ENCODE results near the gene PRH1. TPM values are rescaled to one million over a fixed set of nuclear protein-coding genes. Genes with fewer than 3 reads are reported as not detected.

Gene PRH1
- total and polyA plus RNA-seq, 2 of the 8 experiments (the other 6 are each of a cell fraction or from before 2014, with no cell fraction given) = 4.5 to 6.5 TPM

GRCh38 chr12:10873378-10873777 is 10.7 kb downstream of the PRH1 start:
- no peak overlapping the region for H3K27ac ChIP-seq (ENCODE audit: low read depth, low read length)
- H3K23me2 ChIP-seq (ENCODE audit: low read depth, low read length) = no peaks in the 10 kb centered on the region
- H3K56ac ChIP-seq (replicated peaks; ENCODE audit: insufficient read length, low read depth, low read length) = no peak overlapping the region
- no peaks in the 10 kb centered on the region for H3K36me3 ChIP-seq (ENCODE audit: control insufficient read depth in 2 of 4, insufficient read depth in 4 of 4, low read length in 3 of 4)
- no peaks in the 10 kb centered on the region; a peak in 1 of 4 replicates for H3K9me3 ChIP-seq (ENCODE audit: insufficient read depth in 2 of 2, low read depth in 1 of 2, low read length in 1 of 2)
- 86% methylated on average over 2 of the region's 2 CpGs; no CpG with 5 or more reads in 1 of the 2 experiments for WGBS, 2 experiments (ENCODE audit: extremely low coverage in 1 of 2, insufficient coverage in 1 of 2, insufficient read length in 1 of 2, insufficient replicate concordance in 2 of 2, low coverage in 1 of 2, low lambda C conversion rate in 2 of 2, missing lambda C conversion rate in 1 of 2)
- H3K4ac ChIP-seq (replicated peaks; ENCODE audit: insufficient read length, low read depth, low read length) = no peak overlapping the region
- DNase-seq (ENCODE audit: low read depth in 1 of 2, low spot score in 2 of 2) = no peak
- H2AK5ac ChIP-seq (ENCODE audit: low read depth, low read length) = no peak overlapping the region
- no peak overlapping the region for H2BK12ac ChIP-seq (ENCODE audit: low read depth, low read length)
- H2AFZ ChIP-seq (ENCODE audit: low read length) = no peak overlapping the region
- H3K4me2 ChIP-seq (ENCODE audit: insufficient read depth in 1 of 2, low read depth in 2 of 2, low read length in 2 of 2) = no peak overlapping the region
- H4K5ac ChIP-seq (ENCODE audit: insufficient read length, low read depth, low read length) = no peak overlapping the region
- H3K79me2 ChIP-seq (ENCODE audit: control insufficient read depth in 1 of 2, insufficient read depth in 2 of 2, low read length in 2 of 2) = no peaks in the 10 kb centered on the region
- ChIA-PET CTCF (ENCODE audit: partially characterized antibody) (interaction anchor here (1.4 kb wide), 1 partner anchor 63 kb away, joined by 3 read pairs; no protein-coding TSS in a partner anchor), POLR2A (ENCODE audit: partially characterized antibody) (no interaction called here)
- H3K23ac ChIP-seq (ENCODE audit: insufficient read length) = no peak overlapping the region
- no peak overlapping the region for H3K4me3 ChIP-seq (ENCODE audit: extremely low read depth in 1 of 4, insufficient read depth in 2 of 4, low read depth in 3 of 4, low read length in 4 of 4)
- FAIRE-seq = peak; percentile 32
- no peak overlapping the region for H3K14ac ChIP-seq (ENCODE audit: insufficient read length)
- H3K79me1 ChIP-seq (ENCODE audit: low read depth, low read length) = no peaks in the 10 kb centered on the region
- H3K4me1 ChIP-seq (replicated peaks in 1 of 4; ENCODE audit: control insufficient read depth in 3 of 4, insufficient read depth in 4 of 4, low read length in 3 of 4) = no peaks in the 10 kb centered on the region
- no peak overlapping the region for H2BK20ac ChIP-seq (ENCODE audit: low read length)
- H2BK15ac ChIP-seq (ENCODE audit: low read length) = no peak overlapping the region
- no peak overlapping the region for H3K18ac ChIP-seq (ENCODE audit: extremely low read depth, low read length)
- H2BK5ac ChIP-seq (ENCODE audit: low read depth, low read length) = no peak overlapping the region
- no peak overlapping the region for H3K9ac ChIP-seq (replicated peaks in 1 of 4; ENCODE audit: extremely low read depth in 1 of 4, low read depth in 3 of 4, low read length in 3 of 4)
- H4K91ac ChIP-seq (replicated peaks; ENCODE audit: insufficient read length, low read length) = no peak overlapping the region
- H4K20me1 ChIP-seq (replicated peaks in 1 of 2; ENCODE audit: control insufficient read depth in 1 of 2, insufficient read depth in 2 of 2, low read length in 2 of 2) = peaks cover 0 to 2% of the 10 kb centered on the region in 2 experiments
- H3K27me3 ChIP-seq (replicated peaks in 1 of 4; ENCODE audit: control insufficient read depth in 3 of 4, extremely low read depth in 1 of 4, insufficient read depth in 3 of 4, low read length in 3 of 4) = no peaks in the 10 kb centered on the region
- H4K8ac ChIP-seq (ENCODE audit: extremely low read depth, insufficient read depth, low read length) = no peak overlapping the region
- H2BK120ac ChIP-seq (replicated peaks; ENCODE audit: low read depth, low read length) = no peak overlapping the region
- TF ChIP-seq CHD1 (IDR thresholded peaks at IDR 0.05; ENCODE audit: low read depth, low read length) (no peak), CHD2 (IDR thresholded peaks at IDR 0.05; ENCODE audit: low read length) (no peak), TAF7 (optimal IDR thresholded peaks at IDR 0.05; ENCODE audit: borderline replicate concordance, low read depth, low read length) (no peak), SIX5 (IDR thresholded peaks at IDR 0.05; ENCODE audit: low read depth, low read length) (no peak), MAX (IDR thresholded peaks at IDR 0.05) (no peak), CTCF (IDR thresholded peaks at IDR 0.05; ENCODE audit: control extremely low read depth in 1 of 3, insufficient read depth in 1 of 3, low read depth in 1 of 3, low read length in 3 of 3) (no peak), SP2 (IDR thresholded peaks at IDR 0.05; ENCODE audit: low read length) (no peak), SIRT6 (IDR thresholded peaks at IDR 0.05; ENCODE audit: low read length) (no peak), CBX5 (IDR thresholded peaks at IDR 0.05; ENCODE audit: low read depth, low read length) (no peak), POLR2A (IDR thresholded peaks at IDR 0.05; ENCODE audit: control extremely low read depth in 1 of 2, low read depth in 2 of 2, low read length in 2 of 2) (no peak), RNF2 (IDR thresholded peaks at IDR 0.05; ENCODE audit: borderline replicate concordance, low read depth, low read length, missing control alignments, poor library complexity, severe bottlenecking) (no peak), SRF (IDR thresholded peaks at IDR 0.05; ENCODE audit: low read depth, low read length) (no peak), CBX8 (IDR thresholded peaks at IDR 0.05; ENCODE audit: borderline replicate concordance, low read depth, low read length) (no peak)

Measured in H1 (cell line).